Measurements from ENCODE around the gene SNRPA1.

SNRPA1 gene

GRCh38 chr15:101264911-101265641, 30.0 kb downstream of the SNRPA1 start:
- DNase-seq: no peak

GRCh38 chr15:101264011-101264410, 31.0 kb downstream of the SNRPA1 start:
- no peak for DNase-seq

- no peak for DNase-seq
Observed at GRCh38 chr15:101262551-101262950, 32.5 kb downstream of the SNRPA1 start.

DNA sequence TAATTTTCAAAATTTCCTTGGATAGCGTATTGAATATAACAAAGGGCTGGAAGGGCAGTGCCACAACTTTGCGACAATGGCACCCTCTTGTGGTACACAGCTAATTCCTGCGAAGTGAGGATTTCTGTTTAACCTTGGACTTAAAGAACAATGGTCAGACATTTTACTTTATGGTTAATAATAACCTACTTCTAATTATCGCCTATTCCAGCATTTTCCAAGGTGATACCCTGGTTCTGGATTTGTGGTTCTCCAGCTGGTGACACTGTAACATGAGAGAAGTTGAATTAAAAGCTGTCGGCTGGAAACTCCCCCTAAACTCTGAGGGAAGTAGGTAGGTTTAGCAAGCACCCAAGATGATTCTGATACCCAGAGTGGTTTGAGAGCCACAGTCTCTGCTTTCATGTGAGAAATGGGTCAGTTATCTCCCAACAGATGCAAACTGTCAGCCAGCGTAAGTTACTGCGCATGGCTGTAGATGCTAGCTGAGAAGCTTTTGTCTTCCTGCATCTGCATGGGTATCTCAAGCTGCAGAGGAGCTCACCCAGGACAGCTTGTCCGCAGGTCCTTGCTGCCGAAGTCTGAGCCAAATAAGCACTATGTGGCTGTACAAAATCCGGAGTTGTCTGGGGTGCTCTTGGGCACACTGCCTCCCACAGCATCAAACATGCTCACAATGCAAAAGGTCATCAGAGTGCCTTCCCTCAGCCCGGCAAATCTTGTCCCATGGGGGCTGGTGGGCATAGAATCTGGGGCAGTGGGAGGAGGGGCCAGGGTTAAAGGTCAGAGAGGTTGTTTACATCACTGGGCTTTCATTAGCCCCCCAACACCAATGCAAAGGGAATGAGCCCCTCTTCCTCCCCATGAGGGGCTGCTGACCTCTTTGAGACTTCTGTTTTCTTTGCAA, 36.6 kb downstream of the SNRPA1 start:
- DNase-seq: peak in 36 of 56 donors; percentile 2 to 81 (median 27)

GRCh38 chr15:101256757-101257156, 38.3 kb downstream of the SNRPA1 start:
- no peak for DNase-seq

DNA sequence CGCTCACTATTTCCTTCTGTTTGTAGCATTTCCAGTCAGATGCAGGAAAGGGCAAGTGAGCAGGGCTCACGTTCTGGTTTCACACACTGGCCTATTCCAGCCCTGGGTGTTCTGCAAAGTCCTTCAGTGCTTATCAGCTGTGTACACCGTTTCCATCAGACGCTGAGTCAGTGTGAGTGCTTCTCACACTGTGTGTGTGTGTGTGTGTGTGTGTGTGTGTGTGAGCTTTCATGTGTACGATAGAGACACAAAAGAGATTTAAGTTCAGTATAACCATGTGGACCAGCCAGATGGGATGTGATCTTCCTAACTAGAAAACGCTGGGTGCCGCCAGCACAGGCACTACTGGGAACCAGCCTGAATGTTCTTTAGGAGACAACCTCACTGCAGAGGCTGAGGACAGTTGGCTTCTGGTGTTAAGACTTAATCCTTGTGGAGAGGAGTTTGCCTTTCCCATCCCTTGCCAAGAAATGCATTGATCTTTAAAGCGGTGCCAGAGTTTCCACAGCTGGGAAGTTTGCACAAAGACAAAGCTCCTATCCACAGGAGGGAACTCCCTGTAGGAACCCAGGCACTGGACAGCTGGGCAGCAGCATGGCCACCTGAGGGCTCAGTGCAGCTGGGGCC, 39.3 kb downstream of the SNRPA1 start:
- DNase-seq: no peak

DNA sequence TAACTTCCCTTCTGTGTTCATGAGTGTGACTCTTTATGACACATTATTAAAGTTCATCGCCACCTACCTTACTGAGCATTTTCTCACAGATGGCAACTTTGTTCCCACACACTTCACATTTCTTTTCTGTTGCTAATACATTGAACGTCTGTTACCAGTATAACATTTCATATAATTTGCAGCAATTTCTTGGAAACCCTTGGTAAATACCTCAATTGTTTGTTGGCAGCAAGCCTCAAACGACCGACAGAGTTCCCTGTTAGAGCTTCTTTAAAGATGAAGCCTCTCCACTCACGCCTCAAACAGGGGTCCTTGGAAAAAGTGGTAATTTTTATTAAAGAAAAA, 40.0 kb downstream of the SNRPA1 start:
- DNase-seq: no peak

DNA sequence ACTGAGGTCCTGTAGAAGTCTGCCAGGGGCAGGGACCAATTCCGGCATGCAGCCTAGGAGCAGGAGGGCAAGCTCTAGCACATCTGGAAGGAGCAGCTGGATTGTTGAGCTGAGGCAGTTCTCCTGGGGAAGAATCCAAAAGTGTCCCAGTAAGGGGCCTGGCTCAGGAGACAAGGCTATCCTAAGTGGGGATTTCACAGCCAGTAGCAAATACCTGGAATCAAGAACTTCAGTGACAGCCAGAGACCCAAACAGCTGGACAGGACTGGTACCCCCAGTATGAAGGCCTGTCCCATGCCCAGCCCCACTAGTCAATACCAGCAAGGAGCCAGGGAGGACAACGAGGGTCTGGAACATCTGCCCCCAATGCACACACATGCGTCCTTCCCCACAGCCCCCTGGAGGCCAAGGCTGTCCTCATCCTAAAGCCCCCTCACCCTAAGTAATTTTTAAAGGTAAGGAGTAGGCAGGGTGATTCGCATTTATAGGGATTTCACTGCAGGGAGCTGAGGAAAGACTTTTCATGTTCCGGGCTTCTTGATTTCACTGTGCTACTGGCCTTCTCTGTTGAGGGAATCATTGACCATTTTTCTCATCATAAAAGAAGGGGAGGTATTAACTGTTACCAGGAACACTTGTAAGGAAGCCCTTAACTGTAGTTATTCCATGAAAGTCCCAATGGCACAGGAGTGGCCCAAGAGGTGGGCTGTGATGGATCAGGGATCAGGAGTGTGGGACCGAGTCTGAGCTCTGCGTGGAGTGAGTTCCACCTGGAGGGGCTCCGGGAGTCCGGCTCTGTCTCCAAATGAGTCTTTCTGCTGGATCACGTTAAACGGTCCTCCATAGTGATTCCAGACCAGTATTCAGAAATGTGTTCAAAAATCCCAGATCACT, 40.6 kb downstream of the SNRPA1 start:
- DNase-seq: no peak

GRCh38 chr15:101252836-101253235, 42.2 kb downstream of the SNRPA1 start:
- no peak for DNase-seq

- DNase-seq: peak in 55 of 56 donors; percentile 44 to 94 (median 84)
Observed at GRCh38 chr15:101251830-101252820, 42.9 kb downstream of the SNRPA1 start, which contains the start of gene CHSY1. Gene CHSY1, minus strand, starts transcription at chr15:101252048. Its CDS starts 592 bp downstream, at chr15:101251456.

GRCh38 chr15:101250873-101251829, 43.9 kb downstream of the SNRPA1 start:
- peak in 8 of 56 donors; percentile 6 to 82 (median 53) for DNase-seq

DNA sequence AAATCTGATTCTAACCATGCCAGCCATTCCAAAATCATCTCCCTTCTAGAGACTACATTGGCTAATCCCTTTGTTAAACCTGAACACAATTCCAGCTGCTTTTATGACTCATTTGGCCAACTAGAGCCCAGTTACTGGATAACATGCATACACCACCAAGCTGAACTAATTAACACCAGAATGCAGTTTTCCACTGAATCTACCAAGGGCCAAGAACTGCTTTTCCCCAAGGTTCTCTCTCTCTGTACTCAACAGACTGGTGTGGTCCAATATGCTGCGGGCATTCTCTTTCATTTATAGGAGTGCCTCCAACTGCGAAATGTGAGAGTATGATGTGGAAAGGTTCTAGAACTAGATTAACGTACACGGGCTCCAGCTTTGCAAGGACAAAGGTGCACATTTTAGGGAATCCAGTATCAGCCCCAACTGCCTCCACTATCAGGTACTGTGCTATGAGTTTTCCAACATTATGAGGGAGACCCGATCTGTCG, 44.7 kb downstream of the SNRPA1 start:
- DNase-seq: no peak

GRCh38 chr15:101248274-101248673, 46.8 kb downstream of the SNRPA1 start:
- DNase-seq: no peak

DNA sequence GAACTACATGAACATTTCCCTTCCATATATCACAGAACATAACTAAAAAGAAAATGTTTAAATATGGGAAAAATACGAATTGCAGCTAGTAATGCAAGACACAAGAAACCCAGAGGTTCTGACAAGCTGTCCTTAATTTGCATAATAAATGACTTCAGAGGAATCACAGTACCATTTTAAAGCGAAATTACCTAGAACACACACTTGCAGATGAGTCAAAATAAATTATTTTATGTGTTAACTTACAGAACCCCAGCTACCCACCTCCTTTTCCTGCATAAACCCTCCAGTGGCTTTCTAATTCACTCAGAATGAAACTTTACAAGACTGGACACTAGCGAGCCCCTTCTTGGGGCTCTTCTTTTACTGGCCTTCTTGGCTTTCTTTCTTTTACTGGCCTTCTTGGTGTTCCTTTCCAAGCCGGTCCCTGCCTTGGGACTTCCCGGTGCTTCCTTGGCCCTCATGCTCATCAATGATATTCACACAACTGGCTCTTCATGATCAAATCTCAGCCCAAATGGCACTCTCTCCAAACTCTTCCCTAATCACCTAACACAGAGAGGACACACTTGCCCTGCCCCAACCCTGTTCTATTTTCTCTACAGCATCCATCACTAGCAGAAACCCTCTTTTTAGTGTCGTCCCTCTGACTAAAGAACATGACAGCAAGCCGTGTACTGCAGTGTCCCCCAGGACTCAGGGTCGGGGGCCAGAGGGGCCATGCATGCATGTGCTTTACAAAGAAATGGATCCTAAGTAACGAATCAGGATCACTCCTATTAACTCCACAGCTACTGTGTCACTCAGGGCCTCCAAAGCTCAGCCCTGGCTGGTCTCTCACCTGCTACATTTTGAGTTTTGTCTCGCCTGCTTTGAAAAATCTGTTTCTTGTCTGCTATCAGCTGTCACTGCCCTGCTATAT, 48.0 kb downstream of the SNRPA1 start:
- DNase-seq: no peak

GRCh38 chr15:101246391-101246790, 48.7 kb downstream of the SNRPA1 start:
- DNase-seq: no peak

- DNase-seq: peak in 4 of 56 donors; percentile 12 to 36 (median 23)
Observed at GRCh38 chr15:101244889-101245668, 50.0 kb downstream of the SNRPA1 start.
